HCT116 (cell line): Measurements from ENCODE around the gene GHR. TPM values are rescaled to one million over a fixed set of nuclear protein-coding genes. Genes with fewer than 3 reads are reported as not detected.

Experiments used
- ATAC-seq: fragments of 200-7000 bp; cut with Tn5 transposase; 2 replicates; pipeline ENCODE4 v1.9.1; 2020; ENCODE audit warnings: mild to moderate bottlenecking, moderate library complexity
- BruUV-seq: library from RNA; stranded (reverse); fragments of 400-500 nt; replicated peaks from 2 replicates; lab custom pipeline; 2021; lab: Mats Ljungman, UMichigan
- CTCF ChIA-PET: fragments of 300-600 bp; sonication (Branson Sonifier 250); formaldehyde crosslinking; loops from one replicate; lab custom pipeline; 2021; ENCODE audit warnings: antibody characterized with exemption; lab: Charles Lee
- POLR2A ChIA-PET: fragments of 300-600, 350-600 bp; sonication (Branson Sonifier 250); formaldehyde crosslinking; loops from one replicate; lab custom pipeline; 2021; ENCODE audit warnings: antibody characterized with exemption; lab: Charles Lee
- RAD21 ChIA-PET, 2 experiments: fragments of 300-600 bp; sonication (Branson Sonifier 250); formaldehyde crosslinking; loops; one replicate each; lab custom pipeline; 2023; ENCODE audit warnings: low total read pairs in 2 of 2; ENCODE audit not compliant: uncharacterized antibody in 2 of 2, unreplicated experiment in 2 of 2, low non-redundant PET in 1 of 2; lab: Charles Lee
- DNase-seq: peaks from one replicate; pipeline ENCODE4 v3.0.0-alpha.2; 2010; ENCODE audit warnings: low read depth, low spot score
- H2AFZ ChIP-seq: fragments of 200-600 bp; shearing (Covaris generic), sonication (generic); 2 replicates; pipeline ENCODE4 v1.6.1; 2017; ENCODE audit warnings: low read depth, mixed run types, mixed read lengths, antibody characterized with exemption, low read length; ENCODE audit not compliant: poor library complexity, severe bottlenecking
- H3K27ac ChIP-seq: 2 replicates; pipeline ENCODE4 v1.5.1; 2012; ENCODE audit warnings: low read depth, low read length
- H3K27me3 ChIP-seq: fragments of 200-600 bp; sonication (generic); 2 replicates; pipeline ENCODE4 v1.6.1; 2016; ENCODE audit warnings: mixed run types, low read length, mixed read lengths; ENCODE audit not compliant: insufficient read depth
- H3K36me3 ChIP-seq, 2 experiments: fragments of 200-500 bp in 1 of 2; fragments of 200-600 bp in 1 of 2; sonication (Bioruptor generic) in 1 of 2; sonication (generic) in 1 of 2; 2 replicates each; pipeline versions ENCODE4 v1.5.1 to v1.6.1; 2014 to 2016; ENCODE audit warnings: low read length in 2 of 2, inconsistent platforms in 1 of 2, mixed read lengths in 1 of 2, mixed run types in 1 of 2; ENCODE audit not compliant: insufficient read depth in 2 of 2, control insufficient read depth in 1 of 2
- H3K4me1 ChIP-seq, 2 experiments: fragments of 200-600 bp in 1 of 2; sonication (generic) in 1 of 2; 2 replicates each; pipeline versions ENCODE4 v1.5.1 to v1.6.1; 2012 to 2017; ENCODE audit warnings: low read length in 2 of 2, inconsistent platforms in 1 of 2, mild to moderate bottlenecking in 1 of 2, mixed read lengths in 1 of 2, mixed run types in 1 of 2, moderate library complexity in 1 of 2; ENCODE audit not compliant: insufficient read depth in 2 of 2, control insufficient read depth in 1 of 2
- H3K4me2 ChIP-seq: fragments of 200-600 bp; sonication (generic); 2 replicates; pipeline ENCODE4 v1.6.1; 2017; ENCODE audit warnings: mixed run types, low read length, mixed read lengths
- H3K4me3 ChIP-seq, 2 experiments: fragments of 200-600 bp in 1 of 2; sonication (generic) in 1 of 2; replicated peaks in 1 of 2; 2 replicates each; pipeline ENCODE4 v1.5.1; 2011 to 2016; ENCODE audit warnings: low read length in 2 of 2, control low read depth in 1 of 2, low read depth in 1 of 2, mild to moderate bottlenecking in 1 of 2, mixed read lengths in 1 of 2, mixed run types in 1 of 2
- H3K79me2 ChIP-seq: fragments of 200-600 bp; sonication (generic); 2 replicates; pipeline ENCODE4 v1.6.1; 2017; ENCODE audit warnings: mild to moderate bottlenecking, mixed run types, low read length, moderate library complexity, mixed read lengths; ENCODE audit not compliant: insufficient read depth
- H3K9ac ChIP-seq: fragments of 200-600 bp; sonication (generic); 2 replicates; pipeline ENCODE4 v1.6.1; 2016; ENCODE audit warnings: low read length, mixed read lengths
- H3K9me2 ChIP-seq: fragments of 200-600 bp; sonication (generic), shearing (Covaris generic); 2 replicates; pipeline ENCODE4 v1.6.1; 2017; ENCODE audit warnings: mixed run types, mild to moderate bottlenecking, moderate library complexity; ENCODE audit not compliant: insufficient read depth
- H3K9me3 ChIP-seq, 2 experiments: fragments of 200-500 bp in 1 of 2; fragments of 200-600 bp in 1 of 2; sonication (Bioruptor generic) in 1 of 2; sonication (generic) in 1 of 2; 2 replicates each; pipeline ENCODE4 v1.6.1; 2014 to 2017; ENCODE audit warnings: low read length in 2 of 2, mixed read lengths in 2 of 2, inconsistent platforms in 1 of 2, low read depth in 1 of 2, mild to moderate bottlenecking in 1 of 2, mixed run types in 1 of 2, moderate library complexity in 1 of 2; ENCODE audit not compliant: control insufficient read depth in 1 of 2, insufficient read depth in 1 of 2
- H4K20me1 ChIP-seq: fragments of 200-600 bp; sonication (generic), shearing (Covaris generic); 2 replicates; pipeline ENCODE4 v1.6.1; 2017; ENCODE audit warnings: mixed run types, mild to moderate bottlenecking, moderate library complexity; ENCODE audit not compliant: insufficient read depth
- CBX3 ChIP-seq: IDR thresholded peaks from 2 replicates; pipeline ENCODE4 v1.6.1; 2012; ENCODE audit warnings: low read depth
- CEBPB ChIP-seq: IDR thresholded peaks from 2 replicates; pipeline ENCODE4 v1.6.1; 2012; ENCODE audit warnings: low read depth
- EGR1 ChIP-seq: IDR thresholded peaks from 2 replicates; pipeline ENCODE4 v1.6.1; 2012; ENCODE audit warnings: low read depth
- ELF1 ChIP-seq: IDR thresholded peaks from 2 replicates; pipeline ENCODE4 v1.6.1; 2012; ENCODE audit warnings: low read depth, borderline replicate concordance
- EZH2 ChIP-seq: fragments of 200-600 bp; sonication (generic); IDR thresholded peaks from 2 replicates; pipeline ENCODE4 v1.6.1; 2017; ENCODE audit warnings: antibody characterized with exemption, mixed run types
- EZH2phosphoT487 ChIP-seq: fragments of 200-600 bp; IDR thresholded peaks from 2 replicates; pipeline ENCODE4 v1.6.1; 2018; ENCODE audit warnings: antibody characterized with exemption, borderline replicate concordance
- FOSL1 ChIP-seq: IDR thresholded peaks from 2 replicates; pipeline ENCODE4 v1.6.1; 2012; ENCODE audit warnings: low read depth
- JUND ChIP-seq: IDR thresholded peaks from 2 replicates; pipeline ENCODE4 v1.6.1; 2012
- POLR2A ChIP-seq: IDR thresholded peaks from 2 replicates; pipeline ENCODE4 v1.7.0; 2011; ENCODE audit warnings: borderline replicate concordance; ENCODE audit not compliant: insufficient read depth, insufficient read length; ENCODE audit errors: extremely low read depth
- RAD21 ChIP-seq: IDR thresholded peaks from 2 replicates; pipeline ENCODE4 v1.6.1; 2012; ENCODE audit warnings: low read depth, mild to moderate bottlenecking
- SIN3A ChIP-seq: IDR thresholded peaks from 2 replicates; pipeline ENCODE4 v1.6.1; 2012; ENCODE audit warnings: low read depth
- SP1 ChIP-seq: IDR thresholded peaks from 2 replicates; pipeline ENCODE4 v1.6.1; 2012; ENCODE audit warnings: low read depth
- SRF ChIP-seq: IDR thresholded peaks from 2 replicates; pipeline ENCODE4 v1.6.1; 2012; ENCODE audit warnings: low read depth
- TCF7L2 ChIP-seq: IDR thresholded peaks from 2 replicates; pipeline ENCODE4 v1.7.0; 2011; ENCODE audit warnings: borderline replicate concordance, inconsistent platforms; ENCODE audit not compliant: insufficient read depth, insufficient read length; ENCODE audit errors: extremely low read depth
- ZFX ChIP-seq: fragments of 450-650 bp; IDR thresholded peaks from 2 replicates; pipeline ENCODE4 v1.6.1; 2017
- intact Hi-C: fragments of 100-400 bp; cut with micrococcal nuclease; formaldehyde crosslinking; loops from 2 replicates; pipeline ENCODE4 v1.10.0; 2022
- total RNA-seq: library from RNA; stranded (reverse); gene quantifications from one replicate; pipeline ENCODE4 v1.2.1, GENCODE V29; 2021; ENCODE audit not compliant: unreplicated experiment
- TF ChIP-seq, protein P1 (sequence below): IDR thresholded peaks from 2 replicates; pipeline ENCODE4 v1.6.1; 2012
- TF ChIP-seq, protein P2 (sequence below), 3 experiments: fragments of 200-600 bp in 1 of 3; sonication (generic) in 1 of 3; IDR thresholded peaks in 2 of 3; conservative IDR thresholded peaks in 1 of 3; 2 replicates each; pipeline ENCODE4 v1.5.1; 2012 to 2017; ENCODE audit warnings: low read depth in 2 of 3, low read length in 2 of 3, antibody characterized with exemption in 1 of 3, borderline replicate concordance in 1 of 3, control low read depth in 1 of 3, mild to moderate bottlenecking in 1 of 3, mixed read lengths in 1 of 3, mixed run types in 1 of 3, moderate library complexity in 1 of 3; ENCODE audit not compliant: insufficient read depth in 1 of 3
- TF ChIP-seq, protein P3 (sequence below): IDR thresholded peaks from 2 replicates; pipeline ENCODE4 v1.6.1; 2012; ENCODE audit warnings: low read depth

GHR gene
- total RNA-seq, 1 experiment from 2014 or later, result not detected

DNA sequence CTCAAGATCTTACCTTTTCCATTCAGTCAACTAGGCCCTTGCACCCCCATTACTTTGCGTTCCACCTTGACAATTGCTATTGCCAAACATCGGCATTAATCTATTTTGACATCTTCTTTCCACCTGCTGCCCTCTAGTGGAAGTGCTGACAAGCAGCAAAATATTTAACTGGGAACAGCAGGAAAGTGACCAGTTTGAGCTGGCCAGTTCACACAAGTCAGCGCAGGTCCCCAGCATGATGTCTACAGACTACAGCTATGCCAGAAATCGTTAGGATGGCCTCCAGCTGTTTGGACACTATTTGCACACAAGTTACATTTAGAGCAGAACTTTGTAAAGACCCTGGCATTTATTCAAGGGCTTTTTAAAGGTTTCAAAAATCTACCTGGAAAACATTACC, 160.1 kb downstream of the GHR start:
- Histone ChIP-seq H3K9me3 (no peaks in the 10 kb centered on the region), H3K9ac (no peak overlapping the region), H2AFZ (no peak overlapping the region), H4K20me1 (no peaks in the 10 kb centered on the region), H3K4me1 (no peaks in the 10 kb centered on the region), H3K79me2 (no peaks in the 10 kb centered on the region), H3K9me2 (no peaks in the 10 kb centered on the region), H3K4me2 (no peak overlapping the region), H3K4me3 (no peak overlapping the region), H3K27ac (no peak overlapping the region), H3K36me3 (no peaks in the 10 kb centered on the region), H3K27me3 (peaks cover 17% of the 10 kb centered on the region; the same call in 1 of the 2 replicates)
- RAD21 ChIA-PET, result no interaction called here
- POLR2A ChIA-PET, result no interaction called here
- CTCF ChIA-PET, result interaction anchor here (0.6 to 3.2 kb wide), 19 partner anchors 9 to 726 kb away, joined by 3 to 19 read pairs (median 5); no protein-coding TSS in a partner anchor
- intact Hi-C loops, result loop anchor here (2.0 to 5.0 kb wide), 3 partner anchors 184 to 727 kb away; no protein-coding TSS in a partner anchor
- no peak for TF ChIP-seq SIN3A
- TF ChIP-seq CBX3, result no peak
- TF ChIP-seq CEBPB, result peak; percentile 42; the same call in 1 of the 2 replicates
- no peak for TF ChIP-seq FOSL1
- TF ChIP-seq ELF1, result no peak
- no peak for TF ChIP-seq SP1
- peak; percentile 63 for TF ChIP-seq RAD21
- no peak for TF ChIP-seq EZH2phosphoT487
- no peak for TF ChIP-seq EZH2
- TF ChIP-seq ZFX, result no peak
- TF ChIP-seq, protein P1, sequence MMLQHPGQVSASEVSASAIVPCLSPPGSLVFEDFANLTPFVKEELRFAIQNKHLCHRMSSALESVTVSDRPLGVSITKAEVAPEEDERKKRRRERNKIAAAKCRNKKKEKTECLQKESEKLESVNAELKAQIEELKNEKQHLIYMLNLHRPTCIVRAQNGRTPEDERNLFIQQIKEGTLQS, result no peak
- no peak for TF ChIP-seq POLR2A
- no peak for TF ChIP-seq SRF
- TF ChIP-seq, protein P2, sequence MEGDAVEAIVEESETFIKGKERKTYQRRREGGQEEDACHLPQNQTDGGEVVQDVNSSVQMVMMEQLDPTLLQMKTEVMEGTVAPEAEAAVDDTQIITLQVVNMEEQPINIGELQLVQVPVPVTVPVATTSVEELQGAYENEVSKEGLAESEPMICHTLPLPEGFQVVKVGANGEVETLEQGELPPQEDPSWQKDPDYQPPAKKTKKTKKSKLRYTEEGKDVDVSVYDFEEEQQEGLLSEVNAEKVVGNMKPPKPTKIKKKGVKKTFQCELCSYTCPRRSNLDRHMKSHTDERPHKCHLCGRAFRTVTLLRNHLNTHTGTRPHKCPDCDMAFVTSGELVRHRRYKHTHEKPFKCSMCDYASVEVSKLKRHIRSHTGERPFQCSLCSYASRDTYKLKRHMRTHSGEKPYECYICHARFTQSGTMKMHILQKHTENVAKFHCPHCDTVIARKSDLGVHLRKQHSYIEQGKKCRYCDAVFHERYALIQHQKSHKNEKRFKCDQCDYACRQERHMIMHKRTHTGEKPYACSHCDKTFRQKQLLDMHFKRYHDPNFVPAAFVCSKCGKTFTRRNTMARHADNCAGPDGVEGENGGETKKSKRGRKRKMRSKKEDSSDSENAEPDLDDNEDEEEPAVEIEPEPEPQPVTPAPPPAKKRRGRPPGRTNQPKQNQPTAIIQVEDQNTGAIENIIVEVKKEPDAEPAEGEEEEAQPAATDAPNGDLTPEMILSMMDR (IDR thresholded peaks at IDR 0.05 in 2 of 3, conservative IDR thresholded peaks at IDR 0.05 in 1 of 3; ENCODE audit: borderline replicate concordance in 1 of 3, insufficient read depth in 1 of 3, low read depth in 2 of 3, low read length in 2 of 3), result peak; percentile 40 to 88 (median 79); a peak in 5 of 6 replicates
- no peak for TF ChIP-seq TCF7L2
- no peak for TF ChIP-seq EGR1
- no peak for TF ChIP-seq JUND
- TF ChIP-seq, protein P3, sequence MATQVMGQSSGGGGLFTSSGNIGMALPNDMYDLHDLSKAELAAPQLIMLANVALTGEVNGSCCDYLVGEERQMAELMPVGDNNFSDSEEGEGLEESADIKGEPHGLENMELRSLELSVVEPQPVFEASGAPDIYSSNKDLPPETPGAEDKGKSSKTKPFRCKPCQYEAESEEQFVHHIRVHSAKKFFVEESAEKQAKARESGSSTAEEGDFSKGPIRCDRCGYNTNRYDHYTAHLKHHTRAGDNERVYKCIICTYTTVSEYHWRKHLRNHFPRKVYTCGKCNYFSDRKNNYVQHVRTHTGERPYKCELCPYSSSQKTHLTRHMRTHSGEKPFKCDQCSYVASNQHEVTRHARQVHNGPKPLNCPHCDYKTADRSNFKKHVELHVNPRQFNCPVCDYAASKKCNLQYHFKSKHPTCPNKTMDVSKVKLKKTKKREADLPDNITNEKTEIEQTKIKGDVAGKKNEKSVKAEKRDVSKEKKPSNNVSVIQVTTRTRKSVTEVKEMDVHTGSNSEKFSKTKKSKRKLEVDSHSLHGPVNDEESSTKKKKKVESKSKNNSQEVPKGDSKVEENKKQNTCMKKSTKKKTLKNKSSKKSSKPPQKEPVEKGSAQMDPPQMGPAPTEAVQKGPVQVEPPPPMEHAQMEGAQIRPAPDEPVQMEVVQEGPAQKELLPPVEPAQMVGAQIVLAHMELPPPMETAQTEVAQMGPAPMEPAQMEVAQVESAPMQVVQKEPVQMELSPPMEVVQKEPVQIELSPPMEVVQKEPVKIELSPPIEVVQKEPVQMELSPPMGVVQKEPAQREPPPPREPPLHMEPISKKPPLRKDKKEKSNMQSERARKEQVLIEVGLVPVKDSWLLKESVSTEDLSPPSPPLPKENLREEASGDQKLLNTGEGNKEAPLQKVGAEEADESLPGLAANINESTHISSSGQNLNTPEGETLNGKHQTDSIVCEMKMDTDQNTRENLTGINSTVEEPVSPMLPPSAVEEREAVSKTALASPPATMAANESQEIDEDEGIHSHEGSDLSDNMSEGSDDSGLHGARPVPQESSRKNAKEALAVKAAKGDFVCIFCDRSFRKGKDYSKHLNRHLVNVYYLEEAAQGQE, result no peak
- peak; percentile 80 for ATAC-seq
- no TSS peak for BruUV-seq
- DNase-seq, result peak; percentile 37
